Right lobe of liver (tissue), 4 donors: Measurements from ENCODE around the gene CDON.

ENCODE experiments used
- POLR2A ChIP-seq: fragments of 450-650 bp; IDR thresholded peaks from one replicate; pipeline ENCODE4 v1.6.1; 2017; ENCODE audit warnings: antibody characterized with exemption, mild to moderate bottlenecking
- TF ChIP-seq, protein P1 (sequence below), 4 donors: fragments of 200-600 bp in 3 of 4; fragments of 450-650 bp in 1 of 4; IDR thresholded peaks; one replicate each; pipeline versions ENCODE4 v1.5.1 to v1.8.0; 2016 to 2022; ENCODE audit warnings: antibody characterized with exemption in 4 of 4, mild to moderate bottlenecking in 2 of 4
- donor health status: DM: no; HTN: no; CAD: no.
- donor health status: DM: no; HTN: no; CAD: no.
- donor health status: DM: no; HTN: yes; CAD: no.

DNA sequence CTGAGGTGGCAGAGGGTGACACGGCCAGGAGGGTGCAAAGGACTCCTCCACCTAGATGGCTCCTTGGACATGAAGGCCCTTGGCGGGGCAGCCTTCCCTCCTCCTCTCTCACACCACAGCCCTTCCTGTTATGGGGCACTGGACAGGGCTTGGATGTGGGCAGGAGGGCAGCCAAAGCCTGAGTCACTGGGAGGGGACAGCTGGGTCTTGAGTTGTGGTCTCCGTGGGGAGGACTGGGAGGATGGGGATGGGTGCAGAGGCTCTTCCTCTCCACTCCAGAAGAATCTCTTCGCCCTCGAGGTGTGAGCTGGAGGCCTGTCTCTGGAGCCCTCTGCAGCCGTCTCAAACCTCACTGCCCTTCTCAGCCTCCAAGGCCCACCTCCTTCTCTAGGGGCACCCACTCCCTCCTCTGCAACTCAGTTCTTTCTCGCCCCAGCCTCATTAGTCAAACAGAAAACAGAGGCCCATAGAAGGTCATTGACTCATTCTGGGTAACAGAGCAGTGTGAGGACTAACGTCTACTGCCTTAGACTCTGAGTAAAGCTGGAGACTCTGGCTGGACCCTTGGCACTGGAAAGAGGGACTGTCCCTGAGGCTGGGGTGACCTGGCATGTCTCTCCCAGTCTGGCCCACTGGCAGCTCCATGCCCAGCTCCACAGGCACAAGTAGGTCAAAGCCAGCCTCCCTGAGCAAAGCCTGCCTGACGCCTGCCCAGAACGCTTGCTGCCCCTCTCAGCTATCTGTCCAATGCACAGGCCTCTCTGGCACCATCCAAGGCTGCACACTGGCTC lies 47.5 kb upstream of the CDON start:
- TF ChIP-seq, protein P1, sequence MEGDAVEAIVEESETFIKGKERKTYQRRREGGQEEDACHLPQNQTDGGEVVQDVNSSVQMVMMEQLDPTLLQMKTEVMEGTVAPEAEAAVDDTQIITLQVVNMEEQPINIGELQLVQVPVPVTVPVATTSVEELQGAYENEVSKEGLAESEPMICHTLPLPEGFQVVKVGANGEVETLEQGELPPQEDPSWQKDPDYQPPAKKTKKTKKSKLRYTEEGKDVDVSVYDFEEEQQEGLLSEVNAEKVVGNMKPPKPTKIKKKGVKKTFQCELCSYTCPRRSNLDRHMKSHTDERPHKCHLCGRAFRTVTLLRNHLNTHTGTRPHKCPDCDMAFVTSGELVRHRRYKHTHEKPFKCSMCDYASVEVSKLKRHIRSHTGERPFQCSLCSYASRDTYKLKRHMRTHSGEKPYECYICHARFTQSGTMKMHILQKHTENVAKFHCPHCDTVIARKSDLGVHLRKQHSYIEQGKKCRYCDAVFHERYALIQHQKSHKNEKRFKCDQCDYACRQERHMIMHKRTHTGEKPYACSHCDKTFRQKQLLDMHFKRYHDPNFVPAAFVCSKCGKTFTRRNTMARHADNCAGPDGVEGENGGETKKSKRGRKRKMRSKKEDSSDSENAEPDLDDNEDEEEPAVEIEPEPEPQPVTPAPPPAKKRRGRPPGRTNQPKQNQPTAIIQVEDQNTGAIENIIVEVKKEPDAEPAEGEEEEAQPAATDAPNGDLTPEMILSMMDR (IDR thresholded peaks at IDR 0.05) = no peak
- no peak for TF ChIP-seq POLR2A
